Measurements from ENCODE around the gene TNFRSF4.

DNA sequence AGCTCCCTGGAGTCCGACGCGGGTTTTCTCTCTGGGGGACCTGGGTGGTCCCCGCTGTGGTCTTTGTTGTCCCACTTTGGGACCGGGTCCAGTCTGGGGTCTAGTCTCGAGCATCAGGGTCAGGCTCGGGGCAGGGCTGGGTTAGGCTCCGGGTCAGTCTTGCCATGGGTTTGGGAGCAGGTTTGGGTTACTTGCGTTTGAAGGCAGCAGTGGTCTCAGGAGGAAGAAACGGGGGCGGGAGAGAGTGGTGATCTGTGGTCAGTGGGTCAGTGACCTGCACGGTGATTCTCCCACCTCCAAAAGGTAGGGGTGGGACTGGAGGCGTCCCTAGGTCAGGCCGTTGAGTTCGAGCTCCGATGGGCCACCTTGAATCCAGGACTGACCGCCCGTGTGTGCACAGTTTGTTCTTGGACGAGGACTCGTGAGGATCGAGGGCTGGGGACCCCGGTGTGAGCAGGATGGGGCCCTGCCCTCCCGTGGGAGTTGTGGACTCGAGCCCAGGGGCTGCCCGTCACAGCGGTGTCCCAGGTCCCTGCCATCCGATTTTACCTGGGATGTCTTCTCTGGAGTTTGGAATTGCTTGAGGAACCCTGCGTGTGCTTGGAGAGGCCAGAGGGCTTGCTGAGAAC lies 20.3 kb upstream of the TNFRSF4 start:
- TF ChIP-seq CTCF (IDR thresholded peaks at IDR 0.05) (no peak), POLR2AphosphoS5 (IDR thresholded peaks at IDR 0.05) (no peak), EP300 (IDR thresholded peaks at IDR 0.05) (no peak)

Measured in upper lobe of left lung (tissue), 4 donors.